NCI-H187 (cell line): ENCODE measurements around the gene CAVIN2.

Experiments
- DNase-seq, 2 experiments: peaks; one replicate each; lab custom pipeline; 2025; lab: John Stamatoyannopoulos, UW

CAVIN2 gene

DNA sequence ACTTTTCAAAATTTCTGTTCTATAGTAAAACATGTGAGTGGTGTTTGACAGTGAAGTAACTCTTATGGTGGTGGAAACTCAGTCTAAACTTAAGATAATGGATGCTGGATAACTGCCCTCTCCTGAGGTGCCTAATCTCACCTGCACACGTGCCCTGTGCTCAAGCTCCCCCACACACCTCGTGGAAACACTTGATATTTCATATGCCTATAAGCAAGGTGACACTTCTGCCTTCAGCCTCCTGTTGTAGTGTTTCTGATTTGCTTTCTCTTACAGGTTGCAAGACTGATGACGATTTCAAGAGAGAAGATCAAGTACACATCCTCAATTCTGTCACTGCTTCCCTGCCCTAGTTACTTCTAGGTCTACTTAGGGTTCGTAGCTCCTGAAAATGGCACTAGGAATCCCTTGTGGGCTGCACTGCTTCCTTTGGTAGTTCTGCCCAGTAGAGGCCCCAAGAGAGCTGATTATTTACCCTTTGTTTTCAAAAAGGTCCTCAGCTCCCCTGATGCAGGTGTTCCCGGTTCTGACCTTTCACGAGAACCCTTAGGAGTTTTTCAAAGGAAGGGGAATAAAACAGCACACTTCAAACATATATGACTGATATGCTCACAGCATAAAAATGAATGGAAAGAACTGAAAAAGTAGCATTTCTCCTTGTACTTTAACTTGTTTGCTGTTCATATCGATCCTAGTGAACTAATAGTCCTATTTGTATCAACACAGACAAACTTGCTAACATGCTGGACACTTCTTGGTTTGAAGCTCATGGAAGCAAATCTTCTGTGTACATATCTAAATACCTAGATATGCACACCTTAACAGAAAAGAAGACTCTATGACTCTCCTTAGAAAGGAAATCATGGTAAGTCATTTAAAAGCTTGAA is 6.7 kb downstream of the CAVIN2 start:
- DNase-seq, result no peak

DNA sequence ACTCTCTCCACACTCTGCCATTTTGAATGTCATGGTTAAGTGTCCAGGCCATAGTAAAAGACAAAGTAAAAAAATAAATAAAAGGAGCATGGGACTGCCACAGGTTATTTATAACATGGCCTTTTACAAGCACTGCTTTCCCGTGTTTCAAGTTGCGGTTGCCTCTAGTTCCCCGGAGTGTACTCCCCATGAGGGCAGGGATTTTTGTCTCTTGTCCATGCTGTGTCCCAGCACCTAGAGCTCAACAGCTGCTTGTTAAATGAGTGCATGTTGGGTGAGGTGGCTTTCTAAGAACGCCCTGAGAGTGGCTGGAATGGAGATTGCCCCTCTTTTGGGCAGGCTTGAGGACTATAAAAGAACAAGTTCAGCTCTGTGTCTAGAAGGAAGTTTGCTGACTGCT is 8.4 kb downstream of the CAVIN2 start:
- DNase-seq, result no peak

DNA sequence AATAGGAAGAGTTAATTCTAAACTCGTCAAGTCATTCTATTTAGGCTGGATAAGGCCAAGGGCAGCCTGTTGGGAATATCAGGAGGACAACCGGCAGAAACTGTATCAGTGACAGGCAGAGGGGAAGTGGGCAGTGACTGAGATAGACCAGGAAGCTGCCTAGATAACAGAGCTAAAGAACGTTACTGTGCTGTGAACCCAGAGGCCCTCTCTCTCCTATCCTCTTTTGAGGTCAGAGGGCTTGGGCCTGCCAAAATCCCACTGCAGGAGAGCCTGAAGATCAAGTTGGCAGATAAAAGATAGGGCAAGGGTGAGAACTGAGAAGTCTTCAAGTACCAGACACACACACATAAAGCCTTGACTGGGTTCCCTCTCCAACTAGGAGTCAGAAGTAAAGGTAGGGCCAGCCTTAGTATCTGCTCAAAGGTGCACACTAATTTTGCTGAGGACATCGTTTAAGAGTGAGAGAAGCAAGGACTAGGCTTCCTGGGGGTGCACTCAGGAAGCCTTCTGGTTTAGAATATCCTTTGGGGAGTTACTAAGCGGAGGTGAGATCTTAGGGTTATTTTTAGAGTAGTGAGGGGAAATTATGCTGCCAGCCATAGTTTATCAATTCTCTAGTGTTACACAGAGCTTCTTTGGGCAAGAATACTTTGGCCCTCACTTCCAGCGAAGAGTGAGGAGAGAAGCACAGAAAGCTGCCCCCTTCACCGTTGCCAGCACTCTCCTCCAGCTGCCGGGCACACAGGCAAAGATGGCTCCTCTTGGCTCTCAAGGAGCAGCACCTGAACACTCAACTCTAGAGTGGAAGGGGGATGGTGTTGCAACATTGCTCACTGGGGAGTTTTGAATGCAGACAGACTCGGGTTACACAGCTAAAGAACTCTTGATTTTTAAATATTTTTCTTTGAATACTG is 9.8 kb downstream of the CAVIN2 start:
- DNase-seq, result no peak

DNA sequence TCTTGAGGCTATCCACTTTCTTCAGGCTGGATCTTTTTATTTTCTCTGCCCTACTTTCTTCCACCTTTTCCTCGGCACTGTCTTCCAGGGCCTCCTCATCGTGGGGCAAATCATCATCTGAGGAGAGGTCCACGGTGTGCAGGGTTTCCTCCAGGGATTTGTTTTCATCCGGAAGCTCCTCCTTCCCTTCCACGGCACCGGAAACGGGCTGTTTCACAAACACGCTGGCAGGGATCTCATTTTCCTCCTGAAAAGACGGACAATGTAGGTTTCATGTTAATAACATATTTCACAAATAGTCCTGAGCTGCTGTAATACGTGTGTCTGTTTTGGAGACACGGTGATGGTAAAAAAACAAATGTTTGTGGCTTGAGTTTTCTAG is 10.4 kb downstream of the CAVIN2 start:
- no peak for DNase-seq

DNA sequence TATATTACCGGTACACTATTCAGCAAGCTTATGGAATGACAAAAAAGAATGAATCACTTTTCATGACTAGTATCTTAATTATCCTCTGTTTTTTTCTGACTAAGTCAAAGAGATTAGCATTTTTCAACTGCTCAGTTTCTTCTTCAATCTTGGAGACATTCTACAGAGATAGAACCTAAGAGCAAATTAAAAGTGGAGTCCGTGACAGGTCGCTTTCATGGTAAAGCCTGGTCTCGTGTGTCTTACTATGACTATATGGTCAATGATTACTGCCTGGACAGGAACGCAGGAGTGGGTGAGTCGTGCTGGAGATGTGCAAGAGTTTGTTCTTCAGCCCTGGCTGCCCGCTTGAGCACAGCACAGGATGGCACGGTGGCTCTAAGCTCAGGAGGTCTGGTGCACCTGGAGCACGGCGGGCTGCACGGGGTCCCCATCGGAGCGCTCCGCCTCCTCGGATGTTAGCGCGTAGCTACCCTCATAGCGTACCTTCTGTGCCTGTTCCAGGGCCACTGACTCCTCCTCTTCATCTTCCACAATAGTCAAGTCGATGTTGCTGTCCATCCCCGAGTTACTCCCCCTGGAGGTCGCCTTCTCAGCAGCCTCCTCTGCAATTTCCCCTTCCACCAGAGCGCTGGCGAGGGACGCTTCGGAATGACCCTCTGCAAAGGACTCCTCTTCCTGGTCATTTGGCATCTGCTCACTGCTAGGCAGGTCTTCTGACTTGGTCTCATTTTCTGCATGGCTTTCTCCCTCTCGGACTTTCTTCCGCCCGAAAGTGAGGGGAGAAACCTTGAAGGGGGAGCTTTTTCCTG is 11.1 kb downstream of the CAVIN2 start:
- no peak for DNase-seq

DNA sequence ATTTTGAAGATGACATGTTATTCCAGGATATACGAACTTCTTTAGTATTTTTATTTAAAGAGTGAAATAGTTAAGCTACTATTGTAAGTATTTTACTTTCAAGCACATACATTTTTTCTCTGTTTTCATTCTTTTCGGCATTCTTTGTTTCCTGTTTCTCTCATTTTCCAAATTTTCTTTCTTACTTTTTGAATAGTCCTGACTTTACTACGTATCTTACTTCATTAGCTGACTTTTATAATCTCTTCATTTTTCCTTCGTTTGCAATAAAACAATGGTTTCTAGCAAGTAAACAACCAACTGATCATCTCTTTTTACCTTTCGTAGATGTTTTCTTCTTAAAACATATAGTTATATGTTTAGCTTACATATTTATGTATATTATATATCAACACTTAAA is 11.8 kb downstream of the CAVIN2 start:
- DNase-seq, result no peak

DNA sequence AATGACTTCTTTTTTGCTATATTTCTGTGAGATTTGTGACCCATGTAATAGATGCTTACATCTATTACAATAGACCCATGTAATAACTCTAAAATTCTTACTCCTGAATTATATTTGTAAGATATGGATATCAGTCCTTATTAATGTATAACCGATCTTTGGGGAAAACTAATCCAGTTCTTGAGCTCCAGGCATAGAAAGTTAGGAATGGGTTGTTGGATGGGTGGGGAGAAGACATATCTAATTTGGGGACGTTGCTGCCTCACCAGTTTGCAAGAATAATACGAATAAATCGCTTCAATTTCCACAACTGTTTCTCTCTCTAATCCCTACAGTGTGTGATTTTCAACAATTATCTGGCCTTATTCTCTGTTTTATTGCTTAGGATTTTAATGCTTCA is 13.5 kb downstream of the CAVIN2 start:
- no peak for DNase-seq

DNA sequence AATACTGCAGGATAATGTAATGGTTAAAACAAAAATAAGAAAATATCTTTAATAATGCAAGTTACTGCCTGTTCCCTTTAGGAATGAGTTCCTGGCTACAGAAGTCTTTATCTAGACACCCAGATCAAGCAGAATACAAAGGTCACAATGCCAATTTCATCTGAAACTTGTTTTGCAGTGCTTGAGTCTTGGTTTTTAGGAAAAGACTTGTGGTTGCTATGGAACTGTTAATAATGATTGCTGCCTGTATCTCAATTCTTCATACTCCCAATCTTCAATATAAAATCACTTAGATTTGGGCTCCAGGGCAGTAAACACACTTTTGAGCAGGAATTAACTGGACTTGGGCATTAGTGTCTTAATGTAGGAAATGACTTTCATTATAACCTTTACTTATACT is 14.2 kb downstream of the CAVIN2 start:
- no peak for DNase-seq

DNA sequence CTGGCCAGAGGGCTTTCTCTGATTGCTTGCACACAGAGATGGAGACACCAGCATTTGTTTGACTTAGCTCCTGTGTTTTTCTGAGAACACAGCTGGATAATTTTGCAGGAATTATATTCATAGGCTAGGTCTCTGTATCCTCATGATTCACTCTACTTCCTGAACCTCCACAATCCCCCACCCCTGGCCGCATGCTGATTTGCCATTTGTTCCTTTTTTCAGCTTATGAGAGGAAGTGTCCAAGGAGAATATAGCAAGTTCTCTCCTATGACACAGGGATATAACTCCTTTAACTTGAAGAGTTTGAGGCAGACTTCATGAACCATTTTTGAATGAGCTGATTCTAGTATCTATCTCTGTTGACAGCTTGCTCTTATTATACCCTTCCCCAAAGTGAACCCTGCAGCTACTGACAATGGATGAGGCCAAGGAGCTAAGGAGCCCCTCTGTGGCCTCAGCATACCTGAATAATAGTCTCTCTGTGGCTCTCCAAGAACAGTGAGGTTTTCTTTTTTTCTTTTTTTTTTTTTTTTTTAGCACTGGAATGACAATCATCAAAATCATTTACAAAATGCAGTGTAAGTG is 15.4 kb downstream of the CAVIN2 start:
- DNase-seq, result no peak

DNA sequence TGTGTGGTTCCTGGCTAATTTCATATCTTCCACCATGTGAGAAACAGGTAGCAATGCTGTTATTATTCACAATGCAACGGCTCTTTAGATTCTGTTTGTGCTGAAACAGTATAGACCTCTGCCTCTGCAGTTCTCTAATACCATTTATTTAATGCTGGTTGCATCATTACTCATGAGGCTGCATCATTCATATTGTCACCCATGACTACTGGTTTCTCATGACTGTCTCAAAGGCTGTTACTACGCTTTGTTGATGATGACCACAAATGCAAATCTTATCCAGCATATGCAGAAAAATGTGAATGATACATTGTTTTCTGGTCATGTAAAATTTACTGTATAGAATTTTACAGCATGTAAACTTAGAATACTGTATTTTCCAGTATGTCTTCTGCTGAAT is 22.5 kb downstream of the CAVIN2 start:
- no peak for DNase-seq

DNA sequence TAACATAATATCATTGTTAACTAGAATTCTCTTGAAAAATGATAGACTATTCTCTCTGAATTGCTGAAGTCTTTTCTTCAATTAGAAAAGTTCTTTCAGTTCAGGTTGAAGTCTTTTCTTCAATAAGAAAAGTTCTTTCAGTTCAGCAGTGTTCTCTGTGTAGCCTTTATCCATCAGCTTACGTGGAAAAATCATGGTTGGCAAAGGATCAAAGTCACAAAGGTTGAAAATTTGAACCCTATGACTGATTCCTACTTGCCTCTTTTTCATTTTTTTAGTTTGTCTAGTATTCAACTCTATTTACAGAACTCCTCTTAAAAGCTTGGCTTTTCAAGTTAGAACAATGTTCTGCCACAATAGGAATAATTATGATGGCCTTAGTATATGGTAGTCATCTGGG is 25.8 kb downstream of the CAVIN2 start:
- DNase-seq, result no peak

DNA sequence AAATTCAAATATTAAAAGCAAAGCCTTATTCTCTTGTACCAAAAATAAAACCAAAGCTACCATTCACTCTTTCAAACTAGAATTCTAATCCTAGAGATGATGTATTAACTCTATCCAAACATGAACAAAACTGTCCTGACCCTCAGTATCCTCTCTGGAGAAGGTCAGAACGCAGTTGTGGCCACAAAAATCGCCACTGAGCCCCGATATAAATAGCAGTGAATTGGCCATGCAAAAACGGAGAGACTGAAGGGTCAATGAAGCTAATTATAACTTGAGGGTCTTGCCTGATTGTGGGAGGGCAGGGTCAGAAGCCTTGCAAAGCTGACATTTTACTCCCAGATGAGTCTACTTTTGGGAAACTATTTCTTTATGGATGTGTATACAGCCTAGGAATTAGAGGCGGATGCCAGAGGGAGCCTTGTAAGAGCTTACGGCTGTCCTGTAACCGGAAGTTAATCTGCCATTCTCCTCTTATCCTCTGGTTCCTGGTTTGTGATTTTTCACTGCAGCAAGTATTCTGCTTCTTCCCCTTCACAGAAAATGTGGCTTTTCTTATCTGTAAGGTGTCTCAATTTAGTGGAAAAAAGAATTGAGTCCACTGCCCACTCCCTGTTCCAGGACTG is 28.1 kb downstream of the CAVIN2 start:
- no peak for DNase-seq

DNA sequence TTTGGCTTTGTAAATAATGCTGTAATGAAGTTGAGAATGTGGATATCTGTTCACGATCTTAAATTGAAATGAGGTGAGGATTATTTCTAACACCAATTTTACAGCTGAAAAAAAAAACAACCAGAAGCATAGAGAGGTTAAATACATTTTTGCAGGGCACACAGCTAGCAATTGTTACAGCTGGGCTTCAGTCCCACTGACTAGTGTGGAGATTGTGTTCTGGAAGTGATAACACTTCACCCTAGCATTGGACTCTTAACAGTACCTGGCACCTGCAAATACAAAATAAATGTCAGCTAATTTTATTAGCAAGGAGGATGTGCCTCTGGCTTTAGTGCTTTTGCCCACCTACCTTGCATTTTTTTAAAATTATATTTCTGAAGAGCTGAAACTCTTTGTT is 28.8 kb downstream of the CAVIN2 start:
- DNase-seq, result no peak

DNA sequence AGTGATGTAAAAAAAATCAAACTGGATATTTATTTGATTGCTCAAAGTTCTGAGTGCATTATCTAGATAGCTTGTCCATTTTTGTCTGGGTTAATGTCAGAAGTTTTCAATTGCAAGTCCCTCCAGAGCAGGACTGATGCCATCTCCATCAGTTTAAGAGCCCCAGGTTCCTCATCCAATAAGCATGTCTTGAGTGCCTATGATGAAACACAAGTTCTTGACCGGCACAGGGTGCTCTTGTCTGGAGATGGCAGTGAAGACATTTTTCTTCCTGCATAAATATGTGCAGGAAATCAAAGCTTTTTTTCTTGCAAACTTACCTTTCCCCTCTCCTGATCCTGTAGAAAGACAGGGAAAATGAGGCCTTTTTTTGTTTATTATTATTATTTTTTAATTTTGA is 31.9 kb downstream of the CAVIN2 start:
- no peak for DNase-seq

DNA sequence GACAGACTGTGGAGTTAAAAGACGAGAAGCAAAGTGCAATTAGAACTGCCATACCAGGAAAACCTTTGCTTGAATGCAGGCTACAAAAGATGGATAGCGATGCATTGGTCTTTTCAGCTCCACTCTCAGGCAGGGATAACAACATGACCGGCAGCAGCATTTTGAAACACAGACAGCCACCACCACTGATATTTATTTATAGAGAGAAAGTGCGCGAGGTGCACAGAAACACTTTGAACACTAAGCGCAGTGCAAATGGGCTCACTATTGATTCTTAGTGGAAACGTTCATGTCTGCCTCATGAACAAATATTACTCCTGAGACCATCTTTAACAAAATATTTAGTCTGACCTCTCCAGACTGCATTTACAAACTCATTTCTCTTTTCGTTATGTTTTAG is 32.9 kb downstream of the CAVIN2 start:
- no peak for DNase-seq

DNA sequence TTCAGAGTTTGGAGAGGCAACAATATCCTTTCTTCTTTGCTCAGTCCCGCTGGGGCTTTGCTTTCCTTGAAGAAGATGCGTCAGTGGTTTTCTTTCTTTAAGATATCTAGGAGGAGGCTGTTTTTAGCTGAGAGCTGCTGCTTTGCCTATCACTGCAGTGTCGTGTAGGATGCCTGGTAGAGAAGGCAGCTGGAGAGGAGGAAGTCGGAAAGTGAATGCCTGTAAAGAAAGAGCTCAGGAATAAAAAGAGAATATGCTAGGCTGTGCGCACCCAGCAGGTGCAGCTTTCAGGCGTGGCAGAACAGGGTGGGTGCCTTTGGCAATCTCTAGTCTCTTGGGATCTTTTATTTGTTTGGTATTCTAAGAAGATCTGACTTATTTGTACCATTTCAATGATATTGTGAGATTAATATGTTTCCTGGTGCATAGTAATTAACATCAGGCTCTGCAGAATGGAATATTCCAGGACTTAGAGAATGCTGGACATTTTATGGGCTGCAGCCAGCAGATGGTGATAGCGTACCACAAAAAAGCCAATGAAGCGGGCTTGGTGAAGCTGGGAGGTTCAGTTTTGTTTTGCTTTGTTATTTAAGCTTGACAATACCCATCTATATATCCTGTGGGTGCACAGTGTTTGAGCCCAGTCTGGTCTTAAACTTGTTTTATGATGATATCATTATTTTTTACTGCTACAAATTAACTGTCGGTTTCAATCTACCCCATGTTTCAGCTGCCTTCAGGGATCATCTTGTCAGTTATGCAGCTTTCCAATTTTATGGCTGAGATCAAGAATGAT is 34.9 kb downstream of the CAVIN2 start:
- DNase-seq, result no peak

DNA sequence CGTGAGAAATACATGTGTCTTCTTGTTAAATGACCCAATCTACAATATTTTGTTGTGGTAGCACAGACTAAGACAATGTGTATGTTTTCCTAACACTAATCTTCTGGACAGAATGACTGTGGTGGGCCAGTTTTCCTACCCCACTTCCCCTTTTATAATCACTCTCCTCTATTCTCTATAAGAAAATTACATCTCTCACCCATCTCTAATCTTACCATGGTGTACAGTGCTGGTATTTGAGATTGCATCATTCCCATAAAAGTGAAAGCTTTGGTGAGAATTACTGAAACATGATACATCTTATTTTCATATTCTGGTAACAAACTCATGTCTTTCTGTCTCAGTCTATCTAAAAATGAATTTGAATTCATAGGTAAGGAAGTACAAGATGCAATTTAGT is 40.5 kb downstream of the CAVIN2 start:
- DNase-seq, result no peak

DNA sequence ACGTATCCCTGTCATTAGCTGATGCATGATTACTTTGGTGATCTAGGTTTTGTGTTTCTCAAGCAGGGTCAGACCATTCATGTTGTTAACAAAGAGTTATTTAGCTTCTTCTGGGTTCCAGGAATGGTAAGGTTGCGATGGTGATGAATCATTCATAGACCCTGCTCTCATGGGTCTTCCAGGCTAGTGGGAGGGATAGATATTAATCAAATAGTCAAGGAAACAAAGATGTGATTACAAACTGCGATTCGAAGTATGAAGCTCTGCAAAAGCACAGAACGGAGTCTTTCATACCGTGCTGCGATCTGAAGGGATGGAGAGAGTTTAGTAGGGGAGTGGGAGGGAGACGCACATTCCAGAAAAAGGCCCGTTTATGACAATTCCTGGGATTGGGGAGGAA is 42.1 kb downstream of the CAVIN2 start:
- DNase-seq, result no peak

DNA sequence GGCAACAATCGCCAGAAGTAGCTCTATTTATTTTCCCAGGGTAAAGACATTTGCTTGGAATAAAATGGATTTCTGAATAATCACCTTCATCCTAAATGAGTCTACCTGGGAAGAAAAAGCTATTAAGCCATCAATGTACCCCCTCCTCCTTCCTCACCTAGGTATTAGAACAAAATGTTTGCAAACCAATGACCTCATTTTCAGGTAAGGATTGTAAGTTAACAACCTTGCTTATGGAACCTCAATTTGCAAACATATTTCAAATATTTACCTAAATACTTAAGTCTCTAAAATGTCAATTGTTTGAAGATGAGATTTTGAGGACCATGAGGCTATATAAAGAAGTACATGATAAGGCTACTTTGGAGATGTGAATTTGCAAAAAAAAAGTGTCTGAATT is 43.9 kb downstream of the CAVIN2 start:
- DNase-seq, result no peak

DNA sequence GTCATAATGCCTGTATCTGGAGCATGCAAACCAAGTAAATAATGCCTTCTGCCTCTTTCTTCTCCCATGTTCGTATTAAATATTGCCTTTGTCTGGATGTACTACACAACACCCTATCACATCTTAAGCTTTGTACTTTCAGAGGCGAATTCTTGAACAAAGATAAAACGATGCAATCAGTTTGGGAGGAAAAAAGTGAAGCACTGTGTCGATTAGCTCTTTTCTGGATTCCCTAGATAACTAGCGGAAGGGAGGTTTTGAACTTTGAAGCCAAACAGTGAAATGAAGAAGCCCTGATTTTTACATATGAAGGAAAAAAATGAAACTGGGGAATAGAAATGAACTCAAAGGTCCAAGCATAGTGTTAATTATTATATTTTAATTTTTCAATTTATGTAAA is 44.7 kb downstream of the CAVIN2 start:
- DNase-seq, result no peak

DNA sequence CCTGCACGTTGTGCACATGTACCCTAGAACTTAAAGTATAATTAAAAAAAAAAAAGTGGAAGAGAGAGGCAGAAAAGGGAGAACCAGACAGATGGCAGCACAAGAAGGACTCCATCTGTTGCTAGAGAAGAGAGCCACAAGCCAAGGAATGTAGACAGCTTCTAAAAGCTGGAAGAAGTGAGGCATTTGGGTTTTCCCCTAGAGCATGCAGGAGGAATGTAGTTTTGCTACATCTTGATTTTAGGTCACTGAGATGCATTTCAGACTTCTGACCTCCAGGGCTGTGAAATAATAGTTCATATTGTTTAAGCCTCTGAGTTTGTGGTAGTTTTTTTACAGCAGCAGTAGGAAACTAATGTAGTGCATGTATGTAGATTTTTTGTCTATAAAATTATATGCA is 46.0 kb downstream of the CAVIN2 start:
- no peak for DNase-seq
